GM12875 (cell line): ENCODE results near the gene KCNMB4.

Experiments used
- H3K4me3 ChIP-seq: one replicate; pipeline ENCODE4 v1.5.1; 2011; ENCODE audit warnings: low read depth, low read length, control low read depth
- TF ChIP-seq, protein P1 (sequence below): IDR thresholded peaks from 2 replicates; pipeline ENCODE4 v1.5.1; 2011; ENCODE audit warnings: low read depth, mild to moderate bottlenecking, control low read depth, inconsistent platforms, low read length, moderate library complexity, borderline replicate concordance; ENCODE audit not compliant: insufficient read depth

Gene KCNMB4

DNA sequence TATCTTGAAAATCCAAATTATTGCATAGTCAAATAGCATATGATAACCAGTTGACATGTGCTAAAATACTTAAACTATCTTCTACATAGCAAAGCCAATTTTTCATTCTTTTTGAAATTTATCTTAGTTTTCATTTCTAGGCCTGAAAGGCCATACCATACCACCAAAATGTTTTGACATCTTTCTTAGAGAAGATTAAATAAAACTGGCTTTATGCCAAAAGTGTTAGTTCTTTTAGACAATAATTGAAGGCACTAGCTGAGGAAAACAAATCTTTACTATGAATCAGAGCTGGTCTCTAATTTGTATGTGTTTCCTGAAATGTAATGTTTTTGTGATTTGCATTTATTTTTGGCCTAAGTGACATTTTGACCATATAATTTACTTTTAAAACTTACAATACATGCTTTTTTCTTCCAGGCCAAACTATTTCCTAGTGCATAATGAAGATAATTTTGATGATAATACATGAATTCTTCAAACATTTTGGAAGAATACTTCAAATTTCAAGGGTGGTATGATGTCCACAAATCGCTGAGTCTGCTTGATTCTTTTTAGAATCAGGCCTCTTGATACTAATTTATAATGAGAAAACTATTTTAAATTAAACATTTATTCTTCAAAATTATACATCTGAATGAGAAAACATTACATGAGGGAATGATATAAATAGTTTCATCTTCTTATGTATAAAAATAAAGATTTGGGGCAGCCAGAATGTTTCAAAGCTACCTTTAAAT is 6.5 kb upstream of the KCNMB4 start:
- TF ChIP-seq, protein P1, sequence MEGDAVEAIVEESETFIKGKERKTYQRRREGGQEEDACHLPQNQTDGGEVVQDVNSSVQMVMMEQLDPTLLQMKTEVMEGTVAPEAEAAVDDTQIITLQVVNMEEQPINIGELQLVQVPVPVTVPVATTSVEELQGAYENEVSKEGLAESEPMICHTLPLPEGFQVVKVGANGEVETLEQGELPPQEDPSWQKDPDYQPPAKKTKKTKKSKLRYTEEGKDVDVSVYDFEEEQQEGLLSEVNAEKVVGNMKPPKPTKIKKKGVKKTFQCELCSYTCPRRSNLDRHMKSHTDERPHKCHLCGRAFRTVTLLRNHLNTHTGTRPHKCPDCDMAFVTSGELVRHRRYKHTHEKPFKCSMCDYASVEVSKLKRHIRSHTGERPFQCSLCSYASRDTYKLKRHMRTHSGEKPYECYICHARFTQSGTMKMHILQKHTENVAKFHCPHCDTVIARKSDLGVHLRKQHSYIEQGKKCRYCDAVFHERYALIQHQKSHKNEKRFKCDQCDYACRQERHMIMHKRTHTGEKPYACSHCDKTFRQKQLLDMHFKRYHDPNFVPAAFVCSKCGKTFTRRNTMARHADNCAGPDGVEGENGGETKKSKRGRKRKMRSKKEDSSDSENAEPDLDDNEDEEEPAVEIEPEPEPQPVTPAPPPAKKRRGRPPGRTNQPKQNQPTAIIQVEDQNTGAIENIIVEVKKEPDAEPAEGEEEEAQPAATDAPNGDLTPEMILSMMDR = no peak
- no peak overlapping the region for H3K4me3 ChIP-seq

DNA sequence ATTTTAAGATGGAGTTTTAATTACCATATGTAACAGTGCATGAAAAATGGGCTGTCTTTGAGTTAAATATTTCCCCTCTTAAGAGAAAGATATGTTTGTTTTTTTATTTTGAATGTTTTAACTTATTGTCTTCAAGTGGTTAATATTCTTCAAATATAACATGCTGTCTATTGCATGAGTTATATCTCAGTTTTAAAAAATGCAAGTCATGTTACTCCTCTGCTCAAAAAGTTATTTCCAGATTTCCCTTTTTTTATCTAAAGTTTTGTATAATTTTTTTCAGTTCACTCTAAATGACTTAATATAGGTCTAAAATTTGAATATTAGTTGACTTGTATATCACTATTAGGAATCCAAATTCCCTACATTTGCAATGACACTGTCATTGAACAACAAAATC is 5.9 kb upstream of the KCNMB4 start:
- H3K4me3 ChIP-seq = no peak overlapping the region
- TF ChIP-seq, protein P1 = no peak

DNA sequence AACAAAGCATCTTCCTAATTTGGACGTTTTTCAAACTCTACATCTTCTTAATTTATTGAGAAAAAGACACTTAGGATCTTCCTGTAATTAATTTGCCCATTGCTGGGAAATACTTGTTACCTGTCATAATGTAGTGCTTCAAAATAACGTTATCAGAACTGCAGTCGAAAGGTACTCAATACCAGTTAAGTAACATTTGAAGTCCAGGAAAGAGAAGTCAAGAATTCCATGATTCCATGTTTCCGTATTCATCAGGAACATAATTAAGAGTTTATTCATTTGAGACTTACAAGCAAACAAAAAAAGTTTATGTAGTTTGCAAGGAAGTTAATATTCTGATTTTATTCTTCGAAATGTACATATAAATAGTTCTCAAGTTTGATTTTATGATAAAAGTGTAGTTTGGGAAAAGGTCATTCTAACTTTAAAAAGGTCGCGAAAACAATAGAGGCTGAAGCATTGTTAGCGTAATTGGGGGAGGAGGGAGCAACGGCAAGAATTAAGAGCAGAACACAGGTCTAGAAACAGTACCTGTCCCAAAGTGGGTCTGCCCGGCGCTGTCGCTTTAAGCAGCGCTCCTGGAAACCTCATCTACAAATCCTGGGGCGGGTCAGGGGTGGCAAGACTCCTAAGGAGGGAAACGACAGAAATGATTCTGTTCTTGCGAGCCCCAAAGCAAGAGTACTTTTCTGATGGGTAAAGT is 1.2 kb upstream of the KCNMB4 start:
- TF ChIP-seq, protein P1 = no peak
- H3K4me3 ChIP-seq = no peak overlapping the region

DNA sequence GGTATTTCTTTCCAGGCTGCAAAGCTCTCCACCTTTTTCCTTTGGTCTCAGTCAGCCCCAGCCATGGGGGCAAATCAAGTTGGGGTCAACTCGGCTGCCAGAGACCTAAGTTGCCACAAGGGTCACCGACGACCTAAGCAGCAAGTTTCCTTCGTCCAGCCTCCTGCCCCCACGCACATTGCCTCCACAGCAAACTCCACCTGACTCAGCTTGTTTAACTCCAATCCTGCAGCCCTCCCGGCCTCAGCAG is 767 bp upstream of the KCNMB4 start:
- TF ChIP-seq, protein P1 = no peak
- peak overlapping the region; percentile 50 for H3K4me3 ChIP-seq

DNA sequence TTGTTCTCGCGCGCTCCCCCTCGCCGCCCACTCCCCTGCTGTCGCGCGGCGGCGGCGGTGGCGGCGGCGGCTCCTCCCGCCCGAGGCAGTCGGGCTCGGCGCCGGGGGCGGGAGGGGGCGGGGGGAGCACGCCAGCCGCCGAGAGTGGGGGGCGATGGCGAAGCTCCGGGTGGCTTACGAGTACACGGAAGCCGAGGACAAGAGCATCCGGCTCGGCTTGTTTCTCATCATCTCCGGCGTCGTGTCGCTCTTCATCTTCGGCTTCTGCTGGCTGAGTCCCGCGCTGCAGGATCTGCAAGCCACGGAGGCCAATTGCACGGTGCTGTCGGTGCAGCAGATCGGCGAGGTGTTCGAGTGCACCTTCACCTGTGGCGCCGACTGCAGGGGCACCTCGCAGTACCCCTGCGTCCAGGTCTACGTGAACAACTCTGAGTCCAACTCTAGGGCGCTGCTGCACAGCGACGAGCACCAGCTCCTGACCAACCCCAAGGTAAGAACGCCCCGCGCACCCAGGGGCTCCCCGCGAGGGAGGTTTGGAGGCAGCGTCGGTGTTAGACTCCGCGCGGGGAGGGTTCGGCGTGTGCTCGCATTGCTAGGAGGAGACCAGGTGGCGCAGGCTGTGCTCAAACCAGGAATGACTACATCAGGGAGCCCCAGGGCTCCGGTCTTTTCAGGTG is 629 bp downstream of the KCNMB4 start:
- peak overlapping the region; percentile 50 for H3K4me3 ChIP-seq
- TF ChIP-seq, protein P1 = no peak

DNA sequence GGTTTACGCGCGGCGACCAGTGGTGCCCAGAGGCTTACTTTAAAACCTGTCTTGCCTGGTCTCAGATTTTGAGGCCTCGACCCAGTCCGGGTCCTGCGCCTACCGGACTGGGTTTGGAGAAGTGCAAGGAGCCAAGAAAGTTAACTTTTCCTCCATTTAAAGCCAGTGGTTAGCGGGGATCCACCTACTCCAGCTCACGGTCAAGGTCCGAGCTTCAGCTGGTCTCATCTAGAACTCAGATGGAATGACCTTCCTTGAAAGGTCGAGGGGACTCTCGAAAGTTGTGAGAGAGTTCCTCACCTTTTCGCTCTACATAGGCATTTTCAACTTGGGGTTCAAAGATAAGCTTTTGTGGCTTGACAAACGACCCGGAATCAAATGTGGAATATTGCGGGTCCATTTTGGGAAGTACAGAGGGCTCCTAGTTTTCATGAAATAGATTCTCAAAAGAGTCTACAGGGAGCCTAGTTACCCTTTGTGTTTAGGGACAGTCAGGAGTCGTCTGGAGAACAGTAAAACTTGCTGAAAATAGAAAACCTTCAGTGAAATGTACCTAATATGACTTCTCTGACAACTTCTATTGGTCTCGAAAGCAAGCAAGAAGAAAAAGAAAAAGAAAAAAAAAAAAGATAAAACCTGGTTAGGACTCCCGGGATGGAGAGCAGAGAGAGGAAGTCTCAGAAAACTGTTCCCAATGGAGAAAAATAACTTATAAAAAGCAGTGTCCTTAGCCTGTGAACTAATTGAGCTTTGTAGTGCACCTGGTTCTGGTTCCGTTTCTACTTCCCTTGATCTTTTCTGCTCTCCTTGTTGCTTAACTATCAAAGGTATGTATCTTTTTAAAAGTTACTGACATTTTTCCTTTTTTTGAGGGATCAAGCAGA is 1.4 kb downstream of the KCNMB4 start:
- peak overlapping the region; percentile 50 for H3K4me3 ChIP-seq
- TF ChIP-seq, protein P1 = no peak
